ENCODE measurements around the gene BRF1.
"Not testable (repeated sequence)": the region's sequence is repeated elsewhere in the genome, so short reads cannot be mapped to it uniquely, and the experiment has no call there.

Gene BRF1

GRCh38 chr14:105315211-105315721 lies 14.5 kb upstream of the BRF1 start:
- DNase-seq (ENCODE audit: low read depth) = peak; percentile 47

- peak; percentile 72 for DNase-seq (ENCODE audit: low read depth)
Measured at GRCh38 chr14:105314287-105315200, 13.7 kb upstream of the BRF1 start, which contains the start of gene PACS2. Gene PACS2, plus strand, starts transcription at chr14:105314748. Its CDS starts 171 bp downstream, at chr14:105314919.

GRCh38 chr14:105313381-105314286 lies 12.8 kb upstream of the BRF1 start:
- DNase-seq (ENCODE audit: low read depth) = peak; percentile 35

- DNase-seq (ENCODE audit: low read depth) = no peak
Measured at GRCh38 chr14:105312973-105313372, 12.2 kb upstream of the BRF1 start.

GRCh38 chr14:105311838-105312237 lies 11.0 kb upstream of the BRF1 start:
- no peak for DNase-seq (ENCODE audit: low read depth)

GRCh38 chr14:105309371-105309770 lies 8.6 kb upstream of the BRF1 start:
- DNase-seq (ENCODE audit: low read depth) = no peak

- DNase-seq (ENCODE audit: low read depth) = no peak
Measured at GRCh38 chr14:105307052-105307727, 6.4 kb upstream of the BRF1 start.

GRCh38 chr14:105305791-105306190 lies 5.0 kb upstream of the BRF1 start:
- no peak for DNase-seq (ENCODE audit: low read depth)

- no peak for DNase-seq (ENCODE audit: low read depth)
Measured at GRCh38 chr14:105305345-105305744, 4.5 kb upstream of the BRF1 start.

- no peak for DNase-seq (ENCODE audit: low read depth)
Measured at GRCh38 chr14:105304565-105304964, 3.8 kb upstream of the BRF1 start.

GRCh38 chr14:105303949-105304348 lies 3.1 kb upstream of the BRF1 start:
- DNase-seq (ENCODE audit: low read depth) = no peak

- not testable (repeated sequence) for DNase-seq (ENCODE audit: low read depth)
Measured at GRCh38 chr14:105301915-105302249, 1.1 kb upstream of the BRF1 start.

- peak; percentile 99 for DNase-seq (ENCODE audit: low read depth)
Measured at GRCh38 chr14:105301103-105301914, 508 bp upstream of the BRF1 start.

GRCh38 chr14:105299654-105300541 lies 903 bp downstream of the BRF1 start:
- DNase-seq (ENCODE audit: low read depth) = no peak

GRCh38 chr14:105297311-105297710 lies 3.5 kb downstream of the BRF1 start:
- DNase-seq (ENCODE audit: low read depth) = not testable (repeated sequence)

- DNase-seq (ENCODE audit: low read depth) = peak; percentile 51
Measured at GRCh38 chr14:105294142-105294597, 6.6 kb downstream of the BRF1 start.

- no peak for DNase-seq (ENCODE audit: low read depth)
Measured at GRCh38 chr14:105292826-105293711, 7.7 kb downstream of the BRF1 start.

GRCh38 chr14:105290621-105291346 lies 10.0 kb downstream of the BRF1 start:
- no peak for DNase-seq (ENCODE audit: low read depth)
